Heart right ventricle (tissue), 16 donors: Measurements from ENCODE around the gene ROPN1L. TPM values are rescaled to one million over a fixed set of nuclear protein-coding genes. Genes with fewer than 3 reads are reported as not detected.

Experiments used
- ATAC-seq, 8 donors: fragments of 200-7000 bp; cut with Tn5 transposase; one replicate each; pipeline ENCODE4 v1.9.1; 2020; ENCODE audit warnings: mild to moderate bottlenecking in 8 of 8, moderate library complexity in 8 of 8, moderate number of reproducible peaks in 1 of 8
- DNase-seq, 2 donors: peaks; one replicate each; pipeline ENCODE4 v3.0.0-alpha.2; 2020
- H3K27ac ChIP-seq, 10 donors: fragments of 200-600 bp; sonication (generic) in 2 of 10; one replicate each; pipeline versions ENCODE4 v1.5.0 to v1.8.0; 2020 to 2022; ENCODE audit warnings: mild to moderate bottlenecking in 3 of 10
- H3K27me3 ChIP-seq, 7 donors: fragments of 200-600 bp; one replicate each; pipeline ENCODE4 v1.8.0; 2021 to 2022; ENCODE audit warnings: mild to moderate bottlenecking in 2 of 7
- H3K36me3 ChIP-seq, 9 donors: fragments of 200-600 bp; sonication (generic) in 1 of 9; one replicate each; pipeline versions ENCODE4 v1.5.0 to v1.8.0; 2020 to 2022; ENCODE audit warnings: mild to moderate bottlenecking in 2 of 9
- H3K4me1 ChIP-seq, 9 donors: fragments of 200-600 bp; sonication (generic) in 1 of 9; one replicate each; pipeline versions ENCODE4 v1.5.0 to v1.8.0; 2020 to 2022; ENCODE audit warnings: mild to moderate bottlenecking in 4 of 9
- H3K4me3 ChIP-seq, 10 donors: fragments of 200-600 bp; sonication (generic) in 2 of 10; one replicate each; pipeline versions ENCODE4 v1.5.0 to v1.8.0; 2020 to 2022; ENCODE audit warnings: mild to moderate bottlenecking in 7 of 10, moderate library complexity in 2 of 10
- H3K9me3 ChIP-seq, 11 donors: fragments of 200-600 bp in 10 of 11; sonication (generic) in 2 of 11; one replicate each; pipeline versions ENCODE4 v1.5.0 to v1.8.0; 2013 to 2022; ENCODE audit warnings: mild to moderate bottlenecking in 2 of 11, control low read depth in 1 of 11, moderate library complexity in 1 of 11
- WGBS, 2 donors: extraction: QIAGEN DNeasy Blood & Tissue Kit; methylation state at CpG; one replicate each; pipeline ENCODE4 v1.1.7; 2013; ENCODE audit warnings: inconsistent platforms in 1 of 2; 5-methylcytosine and 5-hydroxymethylcytosine counted together
- intact Hi-C, 10 donors: fragments of 100-400 bp; cut with DNase I; formaldehyde crosslinking; loops; one replicate each; pipeline versions ENCODE4 v1.11.1 to v1.14.2; 2022
- polyA plus RNA-seq, 2 donors: library from polyadenylated mRNA; stranded (reverse); fragments of 200-250 nt; gene quantifications; one replicate each; pipeline ENCODE4 v1.2.3, GENCODE V29; 2013
- total RNA-seq, 10 donors: library from RNA; stranded (reverse); fragmentation: NEBNext Ultra II Directional in 3 of 10; extraction: Animal tissue kit (Norgen Biotek cat#: 25700) in 3 of 10; gene quantifications; one replicate each; pipeline versions ENCODE4 v1.2.1 to v1.2.4, GENCODE V29; 2021 to 2023
- TF ChIP-seq, protein P1 (sequence below), 9 donors: fragments of 200-600 bp; sonication (generic) in 2 of 9; IDR thresholded peaks; one replicate each; pipeline versions ENCODE4 v1.5.0 to v1.8.0; 2021 to 2022; ENCODE audit warnings: antibody characterized with exemption in 9 of 9, mild to moderate bottlenecking in 5 of 9, moderate library complexity in 1 of 9
- donor health status: Arrhythmogenic right ventricular cardiomyopathy.
- donor health status: ischemic (EF 13 %, LVEDD 7.1; RV severe dilation, severe dysfunction).
- donor health status: healthy with polysubstance abuse.
- donor health status: DM: no; HTN: yes; CAD: no.
- donor health status: DM: no; HTN: no; CAD: no.
- donor health status: ischemic (EF 25% LVEDD 6.9; RV normal size, moderate dysfunction).
- donor health status: ischemic (EF 25% LVEDD 5.7; RV mildly dilated, moderate dysfunction).
- donor health status: healthy.
- donor health status: DM: yes; HTN: yes; CAD: no.
- donor health status: Ischemic cardiomyopathy.
- donor health status: ischemic (EF 35%, LVEDD 5.7; RV mildly dilated, moderate dysfunction).
- donor health status: nonischemic (EF 11% LVEDD 7.7; RV severe dilation, severe dysfunction).
- donor health status: DM: yes; HTN: yes; CAD: no.
- donor health status: PGD.
- donor health status: ischemic (EF 29% LVEDD 5.4; RV normal size, mild dysfunction).
- donor health status: nonischemic (EF 23%, LVEDD 6.1; RV moderate dilation, normal function).

ROPN1L gene
- total and polyA plus RNA-seq, 12 donors = 0.17 to 0.83 (median 0.31) TPM; not detected in 2

DNA sequence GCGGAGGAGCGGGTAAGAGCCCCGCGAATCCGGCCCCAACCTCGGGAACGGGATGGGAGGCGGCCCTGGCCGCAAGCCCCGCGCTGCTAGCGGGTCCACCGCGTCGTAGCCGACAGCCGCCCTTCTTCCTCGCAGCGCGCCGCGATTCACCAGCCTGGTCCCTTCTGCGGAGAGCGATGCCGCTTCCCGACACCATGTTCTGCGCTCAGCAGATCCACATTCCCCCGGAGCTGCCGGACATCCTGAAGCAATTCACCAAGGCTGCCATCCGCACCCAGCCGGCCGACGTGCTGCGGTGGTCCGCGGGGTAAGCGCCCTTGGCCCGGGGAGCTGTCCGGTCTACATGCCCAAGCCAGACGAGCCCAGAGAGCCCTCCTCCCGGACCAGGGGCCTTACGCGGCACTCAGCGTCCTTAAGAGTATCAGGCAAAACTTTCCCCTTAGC is 335 bp downstream of the ROPN1L start:
- DNase-seq (no peak), ATAC-seq (peak; percentile 39 to 74 (median 60))
- intact Hi-C loops = no loop called here
- WGBS, 2 donors = 0% methylated on average over 44 of the region's 44 CpGs
- H3K27me3 ChIP-seq = no peaks in the 10 kb centered on the region
- TF ChIP-seq, protein P1, sequence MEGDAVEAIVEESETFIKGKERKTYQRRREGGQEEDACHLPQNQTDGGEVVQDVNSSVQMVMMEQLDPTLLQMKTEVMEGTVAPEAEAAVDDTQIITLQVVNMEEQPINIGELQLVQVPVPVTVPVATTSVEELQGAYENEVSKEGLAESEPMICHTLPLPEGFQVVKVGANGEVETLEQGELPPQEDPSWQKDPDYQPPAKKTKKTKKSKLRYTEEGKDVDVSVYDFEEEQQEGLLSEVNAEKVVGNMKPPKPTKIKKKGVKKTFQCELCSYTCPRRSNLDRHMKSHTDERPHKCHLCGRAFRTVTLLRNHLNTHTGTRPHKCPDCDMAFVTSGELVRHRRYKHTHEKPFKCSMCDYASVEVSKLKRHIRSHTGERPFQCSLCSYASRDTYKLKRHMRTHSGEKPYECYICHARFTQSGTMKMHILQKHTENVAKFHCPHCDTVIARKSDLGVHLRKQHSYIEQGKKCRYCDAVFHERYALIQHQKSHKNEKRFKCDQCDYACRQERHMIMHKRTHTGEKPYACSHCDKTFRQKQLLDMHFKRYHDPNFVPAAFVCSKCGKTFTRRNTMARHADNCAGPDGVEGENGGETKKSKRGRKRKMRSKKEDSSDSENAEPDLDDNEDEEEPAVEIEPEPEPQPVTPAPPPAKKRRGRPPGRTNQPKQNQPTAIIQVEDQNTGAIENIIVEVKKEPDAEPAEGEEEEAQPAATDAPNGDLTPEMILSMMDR (IDR thresholded peaks at IDR 0.05) = no peak
- H3K36me3 ChIP-seq = peaks cover 0 to 20% (median 0%) of the 10 kb centered on the region in 9 donors
- H3K4me1 ChIP-seq = peaks cover 0 to 59% (median 33%) of the 10 kb centered on the region in 9 donors
- no peaks in the 10 kb centered on the region for H3K9me3 ChIP-seq
- peak overlapping the region; percentile 46 to 83 (median 67) for H3K4me3 ChIP-seq
- H3K27ac ChIP-seq = peak overlapping the region in 6 of 10 donors; percentile 35 to 81 (median 76)

DNA sequence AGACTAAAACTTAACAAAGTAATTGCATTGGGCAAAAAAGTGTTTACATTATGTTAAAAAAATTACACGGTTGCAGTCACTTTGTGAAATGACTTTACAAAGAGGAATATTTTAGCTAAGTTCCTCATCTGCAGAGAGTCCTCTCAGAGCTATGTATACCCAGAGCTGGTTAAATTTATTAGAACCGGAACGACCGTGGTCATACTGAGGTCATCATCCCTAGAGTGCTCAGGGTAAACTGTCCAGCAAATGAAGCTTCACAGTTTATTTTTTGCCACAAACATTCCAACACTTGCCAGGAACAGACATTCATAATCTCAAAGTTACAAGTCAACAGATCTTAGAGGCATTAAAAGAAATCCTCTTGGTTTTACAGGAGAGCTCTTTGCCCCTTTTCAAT is 897 bp downstream of the ROPN1L start:
- Histone ChIP-seq H3K9me3 (no peaks in the 10 kb centered on the region), H3K27ac (peak overlapping the region in 1 of 10 donors; percentile 81), H3K36me3 (peaks cover 0 to 15% (median 0%) of the 10 kb centered on the region in 9 donors), H3K4me1 (peaks cover 0 to 59% (median 33%) of the 10 kb centered on the region in 9 donors), H3K27me3 (no peaks in the 10 kb centered on the region), H3K4me3 (peak overlapping the region in 9 of 10 donors; percentile 46 to 83 (median 66))
- TF ChIP-seq, protein P1 (IDR thresholded peaks at IDR 0.05) = no peak
- ATAC-seq (peak in 4 of 8 donors; percentile 30 to 46 (median 33)), DNase-seq (no peak)
- WGBS, 2 donors = 10 to 20% methylated on average over 4 of the region's 4 CpGs
- intact Hi-C loops = no loop called here

DNA sequence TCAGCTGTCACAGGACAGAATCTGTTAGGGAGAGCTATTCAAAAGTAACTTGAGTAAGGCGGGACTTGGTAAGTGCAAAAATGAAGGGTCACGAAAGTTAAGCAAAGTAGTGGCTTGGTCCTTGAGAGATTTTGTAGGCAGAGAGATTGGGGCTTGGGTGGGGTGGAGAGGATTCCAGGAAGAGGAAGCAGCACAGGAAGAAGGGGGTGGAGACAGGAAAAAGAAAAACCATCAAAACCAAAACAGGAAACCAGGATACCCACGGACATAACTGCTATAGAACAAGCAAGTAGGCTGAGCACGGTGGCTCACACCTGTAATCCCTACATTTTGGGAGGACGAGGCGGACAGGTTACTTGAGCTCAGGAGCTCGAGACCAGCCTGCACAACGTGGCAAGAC is 3.7 kb downstream of the ROPN1L start:
- intact Hi-C loops = no loop called here
- H3K27me3 ChIP-seq = no peaks in the 10 kb centered on the region
- TF ChIP-seq, protein P1 (IDR thresholded peaks at IDR 0.05) = no peak
- no peak overlapping the region for H3K4me3 ChIP-seq
- peak overlapping the region in 1 of 10 donors; percentile 56 for H3K27ac ChIP-seq
- WGBS, 2 donors = 67 to 69% methylated on average over 8 of the region's 8 CpGs
- peaks cover 0 to 68% (median 30%) of the 10 kb centered on the region in 9 donors for H3K4me1 ChIP-seq
- no peaks in the 10 kb centered on the region for H3K9me3 ChIP-seq
- H3K36me3 ChIP-seq = no peaks in the 10 kb centered on the region
- DNase-seq (no peak), ATAC-seq (no peak)

DNA sequence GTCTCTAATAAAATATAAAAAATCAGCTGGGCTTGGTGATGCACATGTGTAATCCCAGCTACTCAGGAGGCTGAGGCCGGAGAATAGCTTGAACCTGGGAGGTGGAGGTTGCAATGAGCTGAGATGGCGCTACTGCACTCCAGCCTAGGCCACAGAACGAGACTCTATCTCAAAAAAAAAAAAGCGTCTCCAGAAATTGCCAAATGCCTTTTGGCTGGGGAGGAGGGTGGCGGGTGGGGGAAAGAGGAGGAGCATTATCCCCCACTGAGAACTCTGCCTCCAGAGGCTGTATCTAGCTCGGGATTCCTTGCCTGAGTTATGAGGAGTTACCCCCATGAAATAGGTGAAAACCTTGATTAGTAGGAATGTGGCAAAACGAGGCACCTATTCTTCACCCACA is 4.8 kb downstream of the ROPN1L start:
- no peaks in the 10 kb centered on the region for H3K36me3 ChIP-seq
- no peaks in the 10 kb centered on the region for H3K9me3 ChIP-seq
- peaks cover 0 to 64% (median 21%) of the 10 kb centered on the region in 9 donors for H3K4me1 ChIP-seq
- no peak overlapping the region for H3K4me3 ChIP-seq
- intact Hi-C loops = no loop called here
- no peaks in the 10 kb centered on the region for H3K27me3 ChIP-seq
- ATAC-seq = no peak
- TF ChIP-seq, protein P1 (IDR thresholded peaks at IDR 0.05) = no peak
- 83 to 84% methylated on average over 7 of the region's 7 CpGs for WGBS, 2 donors
- H3K27ac ChIP-seq = no peak overlapping the region
- DNase-seq = no peak
